ENCODE measurements around the gene SLC1A2. TPM values are rescaled to one million over a fixed set of nuclear protein-coding genes. Genes with fewer than 3 reads are reported as not detected.

SLC1A2 gene
- total RNA-seq, 1 experiment from 2014 or later, result 0.11 TPM

DNA sequence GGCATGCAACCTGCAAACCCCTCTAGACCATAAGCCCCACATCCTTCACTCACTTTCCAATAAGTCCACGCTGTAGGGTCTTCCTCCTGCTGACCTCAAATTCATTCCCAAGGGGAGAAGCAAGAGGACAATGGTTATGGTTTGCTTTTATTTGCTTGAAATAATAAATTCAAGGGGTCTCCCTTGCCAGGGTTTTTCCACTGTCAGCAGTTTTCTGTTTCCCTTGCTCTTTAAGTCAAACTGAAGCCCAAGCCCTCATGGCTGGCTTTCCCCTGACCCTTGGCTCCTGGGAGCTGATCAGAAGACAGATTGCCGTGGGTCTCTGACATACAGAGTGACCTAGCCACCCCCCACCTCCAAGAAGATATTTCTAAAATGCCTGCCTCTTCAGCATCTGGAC is 3.9 kb downstream of the SLC1A2 start:
- H3K9me3 ChIP-seq (ENCODE audit: low read depth, low read length, poor library complexity, severe bottlenecking), result no peaks in the 10 kb centered on the region
- DNase-seq (ENCODE audit: low spot score), result no peak
- H3K36me3 ChIP-seq (ENCODE audit: insufficient read depth, low read length, poor library complexity, severe bottlenecking), result no peaks in the 10 kb centered on the region
- peaks cover 95% of the 10 kb centered on the region for H3K27me3 ChIP-seq (replicated peaks; ENCODE audit: insufficient read depth, low read depth, low read length, poor library complexity)
- H3K27ac ChIP-seq (ENCODE audit: low read depth, low read length, poor library complexity, severe bottlenecking), result no peak overlapping the region
- H3K4me1 ChIP-seq (ENCODE audit: insufficient read depth, low read length, poor library complexity, severe bottlenecking), result peaks cover 14% of the 10 kb centered on the region
- intact Hi-C loops (cut with micrococcal nuclease; ENCODE audit: unreplicated experiment), result no loop called here
- no peak overlapping the region for H3K4me3 ChIP-seq (ENCODE audit: low read depth, low read length, poor library complexity, severe bottlenecking)
- BruUV-seq (replicated peaks), result no TSS peak
- CTCF ChIA-PET, result interaction anchor here (1.2 kb wide), 1 partner anchor 850 kb away, joined by 3 read pairs; no protein-coding TSS in a partner anchor
- TF ChIP-seq EZH2 (IDR thresholded peaks at IDR 0.05; ENCODE audit: borderline replicate concordance, low read depth, low read length, poor library complexity, severe bottlenecking), result no peak
- TF ChIP-seq, protein P1, sequence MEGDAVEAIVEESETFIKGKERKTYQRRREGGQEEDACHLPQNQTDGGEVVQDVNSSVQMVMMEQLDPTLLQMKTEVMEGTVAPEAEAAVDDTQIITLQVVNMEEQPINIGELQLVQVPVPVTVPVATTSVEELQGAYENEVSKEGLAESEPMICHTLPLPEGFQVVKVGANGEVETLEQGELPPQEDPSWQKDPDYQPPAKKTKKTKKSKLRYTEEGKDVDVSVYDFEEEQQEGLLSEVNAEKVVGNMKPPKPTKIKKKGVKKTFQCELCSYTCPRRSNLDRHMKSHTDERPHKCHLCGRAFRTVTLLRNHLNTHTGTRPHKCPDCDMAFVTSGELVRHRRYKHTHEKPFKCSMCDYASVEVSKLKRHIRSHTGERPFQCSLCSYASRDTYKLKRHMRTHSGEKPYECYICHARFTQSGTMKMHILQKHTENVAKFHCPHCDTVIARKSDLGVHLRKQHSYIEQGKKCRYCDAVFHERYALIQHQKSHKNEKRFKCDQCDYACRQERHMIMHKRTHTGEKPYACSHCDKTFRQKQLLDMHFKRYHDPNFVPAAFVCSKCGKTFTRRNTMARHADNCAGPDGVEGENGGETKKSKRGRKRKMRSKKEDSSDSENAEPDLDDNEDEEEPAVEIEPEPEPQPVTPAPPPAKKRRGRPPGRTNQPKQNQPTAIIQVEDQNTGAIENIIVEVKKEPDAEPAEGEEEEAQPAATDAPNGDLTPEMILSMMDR (conservative IDR thresholded peaks at IDR 0.05; ENCODE audit: low read depth, low read length), result no peak
- POLR2A ChIA-PET (ENCODE audit: low non-redundant PET), result no interaction called here

DNA sequence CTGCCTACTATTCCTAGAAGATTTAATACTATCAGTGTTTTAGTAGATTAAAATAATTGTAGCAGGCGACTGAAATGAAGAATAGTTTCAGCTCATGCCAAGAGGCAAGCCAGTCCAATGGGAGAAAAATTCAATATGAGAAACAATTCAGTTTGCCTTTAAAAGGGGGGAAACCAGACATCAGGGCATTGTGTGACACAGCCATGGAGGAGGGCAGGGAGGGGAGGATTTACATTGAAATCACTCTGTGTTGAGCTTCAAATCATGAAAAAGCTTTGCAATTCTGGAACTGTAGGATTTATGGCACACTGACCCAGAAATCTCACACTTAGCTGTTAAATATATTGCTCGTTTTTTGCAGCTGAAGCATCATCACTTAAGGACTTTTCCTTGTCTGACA is 4.6 kb downstream of the SLC1A2 start:
- H3K4me1 ChIP-seq (ENCODE audit: insufficient read depth, low read length, poor library complexity, severe bottlenecking), result peaks cover 9% of the 10 kb centered on the region
- H3K9me3 ChIP-seq (ENCODE audit: low read depth, low read length, poor library complexity, severe bottlenecking), result no peaks in the 10 kb centered on the region
- no peak overlapping the region for H3K27ac ChIP-seq (ENCODE audit: low read depth, low read length, poor library complexity, severe bottlenecking)
- BruUV-seq (replicated peaks), result no TSS peak
- ChIA-PET POLR2A (ENCODE audit: low non-redundant PET) (no interaction called here), CTCF (interaction anchor here (1.2 kb wide), 1 partner anchor 851 kb away, joined by 3 read pairs; no protein-coding TSS in a partner anchor)
- no peak overlapping the region for H3K4me3 ChIP-seq (ENCODE audit: low read depth, low read length, poor library complexity, severe bottlenecking)
- intact Hi-C loops (cut with micrococcal nuclease; ENCODE audit: unreplicated experiment), result loop anchor here (5.0 kb wide), 1 partner anchor 902 kb away; the partner anchor contains the start of gene ELF5
- no peaks in the 10 kb centered on the region for H3K36me3 ChIP-seq (ENCODE audit: insufficient read depth, low read length, poor library complexity, severe bottlenecking)
- TF ChIP-seq, protein P1 (conservative IDR thresholded peaks at IDR 0.05; ENCODE audit: low read depth, low read length), result no peak
- TF ChIP-seq EZH2 (IDR thresholded peaks at IDR 0.05; ENCODE audit: borderline replicate concordance, low read depth, low read length, poor library complexity, severe bottlenecking), result peak; percentile 77
- DNase-seq (ENCODE audit: low spot score), result no peak
- H3K27me3 ChIP-seq (replicated peaks; ENCODE audit: insufficient read depth, low read depth, low read length, poor library complexity), result peaks cover 95% of the 10 kb centered on the region

DNA sequence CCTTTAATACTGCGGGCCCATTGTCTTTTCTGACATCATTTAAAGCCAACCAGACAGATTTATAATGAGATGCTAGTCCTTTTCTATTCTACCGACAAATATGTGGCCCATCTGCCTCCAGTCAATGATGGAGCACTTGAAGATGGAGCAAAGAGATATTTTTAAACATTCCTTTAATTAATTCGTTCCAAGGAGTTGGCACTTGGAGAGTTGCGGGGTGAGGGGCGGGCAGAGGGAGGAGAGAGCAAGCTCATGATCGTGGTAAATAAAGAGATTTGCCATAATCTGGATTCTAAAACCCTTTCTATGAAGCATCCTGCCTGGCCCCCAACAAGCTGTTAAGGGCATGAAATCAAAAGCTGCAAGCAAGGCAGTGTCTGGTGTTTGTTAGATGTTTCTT is 5.0 kb downstream of the SLC1A2 start:
- no peak overlapping the region for H3K4me3 ChIP-seq (ENCODE audit: low read depth, low read length, poor library complexity, severe bottlenecking)
- BruUV-seq (replicated peaks), result no TSS peak
- CTCF ChIA-PET, result interaction anchor here (1.2 kb wide), 1 partner anchor 852 kb away, joined by 3 read pairs; no protein-coding TSS in a partner anchor
- intact Hi-C loops (cut with micrococcal nuclease; ENCODE audit: unreplicated experiment), result loop anchor here (5.0 kb wide), 1 partner anchor 902 kb away; the partner anchor contains the start of gene ELF5
- POLR2A ChIA-PET (ENCODE audit: low non-redundant PET), result no interaction called here
- no peaks in the 10 kb centered on the region for H3K36me3 ChIP-seq (ENCODE audit: insufficient read depth, low read length, poor library complexity, severe bottlenecking)
- H3K27ac ChIP-seq (ENCODE audit: low read depth, low read length, poor library complexity, severe bottlenecking), result no peak overlapping the region
- DNase-seq (ENCODE audit: low spot score), result no peak
- peaks cover 94% of the 10 kb centered on the region for H3K27me3 ChIP-seq (replicated peaks; ENCODE audit: insufficient read depth, low read depth, low read length, poor library complexity)
- no peaks in the 10 kb centered on the region for H3K9me3 ChIP-seq (ENCODE audit: low read depth, low read length, poor library complexity, severe bottlenecking)
- peaks cover 5% of the 10 kb centered on the region for H3K4me1 ChIP-seq (ENCODE audit: insufficient read depth, low read length, poor library complexity, severe bottlenecking)
- TF ChIP-seq EZH2 (IDR thresholded peaks at IDR 0.05; ENCODE audit: borderline replicate concordance, low read depth, low read length, poor library complexity, severe bottlenecking), result no peak
- TF ChIP-seq, protein P1 (conservative IDR thresholded peaks at IDR 0.05; ENCODE audit: low read depth, low read length), result no peak
